SK-N-SH (cell line): ENCODE data around the gene TOX2.
A peak's percentile ranks its signal among the peaks of the same experiment; 100 is the strongest.

ENCODE experiments used
- CTCF ChIP-seq: fragments of 200-600 bp; sonication (generic); IDR thresholded peaks from 2 replicates; pipeline ENCODE4 v1.6.1; 2017; ENCODE audit warnings: antibody characterized with exemption, mild to moderate bottlenecking, moderate library complexity
- FOSL2 ChIP-seq: IDR thresholded peaks from 2 replicates; pipeline ENCODE4 v1.4.0; 2012; ENCODE audit warnings: low read depth, mild to moderate bottlenecking, moderate library complexity, borderline replicate concordance
- NFIC ChIP-seq: IDR thresholded peaks from 2 replicates; pipeline ENCODE4 v1.4.0; 2012; ENCODE audit warnings: borderline replicate concordance
- USF2 ChIP-seq: fragments of 150-350 bp; IDR thresholded peaks from 2 replicates; pipeline ENCODE4 v1.6.1; 2017; ENCODE audit warnings: antibody characterized with exemption, low read length, low read depth, borderline replicate concordance

DNA sequence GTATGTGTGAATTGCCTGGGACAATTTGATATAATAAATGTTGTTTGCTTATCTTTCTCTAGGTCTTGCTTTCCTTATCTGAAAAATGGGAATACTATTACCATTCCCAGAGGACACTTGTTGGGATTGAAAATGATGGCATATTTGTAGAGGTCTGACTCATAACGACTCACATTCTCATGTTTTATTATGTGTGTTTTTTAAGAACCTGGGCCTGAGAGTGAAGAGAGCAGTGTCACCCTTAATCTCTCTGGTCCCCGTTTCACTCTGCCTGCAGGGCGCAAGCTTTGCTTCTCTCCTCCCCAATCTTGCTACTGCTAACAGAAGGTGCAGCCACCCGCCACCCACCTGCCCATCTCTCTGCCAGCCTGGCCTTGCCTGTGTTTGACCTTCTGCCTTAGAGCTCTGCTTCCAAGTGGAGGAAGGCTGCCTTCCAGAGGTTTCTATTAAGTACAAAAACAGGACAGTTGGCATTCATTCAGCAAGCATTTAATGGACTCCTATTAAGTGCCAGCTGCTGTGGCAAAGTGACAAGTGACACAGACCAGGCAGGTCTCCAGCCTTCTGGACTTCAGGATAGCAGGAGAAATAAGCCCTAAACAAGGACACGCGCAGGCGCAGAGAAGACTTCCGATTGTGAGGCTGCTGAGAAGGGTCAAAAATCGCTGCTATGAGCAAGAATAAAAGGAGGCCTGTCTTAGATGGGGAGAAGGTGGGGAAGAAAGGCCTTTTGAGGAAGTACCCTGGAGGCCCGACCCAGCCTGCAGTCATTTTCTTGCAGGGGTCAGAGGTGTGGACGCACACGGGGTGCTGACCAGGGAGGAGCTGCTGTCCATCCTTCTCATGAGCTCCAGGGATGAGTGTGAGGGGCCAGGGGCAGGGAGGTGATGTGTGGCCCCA is 159.8 kb downstream of the TOX2 start:
- TF ChIP-seq FOSL2: peak; percentile 48; the same call in 1 of the 2 replicates
- no peak; the same call in 1 of the 2 replicates for TF ChIP-seq USF2
- TF ChIP-seq CTCF: 0 out of 2 replicates have a peak, but pooled peaks have one; percentile 6
- peak; percentile 36; the same call in 1 of the 2 replicates for TF ChIP-seq NFIC
